IMR-90 (cell line): Measurements from ENCODE around the gene CCPG1. TPM values are rescaled to one million over a fixed set of nuclear protein-coding genes. Genes with fewer than 3 reads are reported as not detected.
A peak's percentile ranks its signal among the peaks of the same experiment; 100 is the strongest.

Experiments used
- ATAC-seq: fragments of 200-7000 bp; cut with Tn5 transposase; 2 replicates; pipeline ENCODE4 v1.9.1; 2020; ENCODE audit warnings: low read depth, mild to moderate bottlenecking, moderate library complexity
- BruUV-seq: library from RNA; stranded (reverse); fragments of 400-500 nt; replicated peaks from 2 replicates; lab custom pipeline; 2021; lab: Mats Ljungman, UMichigan
- CTCF ChIA-PET: fragments of 300-600 bp; formaldehyde crosslinking; extraction: SDS; loops from one replicate; lab custom pipeline; 2021; ENCODE audit warnings: antibody characterized with exemption; lab: Yijun Ruan, JAX
- POLR2A ChIA-PET: fragments of 300-600 bp; sonication (Branson Sonifier 250); formaldehyde crosslinking; loops from one replicate; lab custom pipeline; 2022; ENCODE audit warnings: antibody characterized with exemption; ENCODE audit not compliant: unreplicated experiment; lab: Charles Lee
- DNase-seq: peaks from one replicate; pipeline ENCODE4 v3.0.0; 2013
- H2AFZ ChIP-seq: replicated peaks from 2 replicates; pipeline ENCODE3; 2013; ENCODE audit warnings: low read length, mild to moderate bottlenecking; ENCODE audit not compliant: poor library complexity
- H2AK5ac ChIP-seq: 2 replicates; pipeline ENCODE4 v1.6.1; 2013; ENCODE audit warnings: low read depth, low read length, inconsistent platforms
- H2AK9ac ChIP-seq: replicated peaks from 2 replicates; pipeline ENCODE3; 2013; ENCODE audit warnings: mild to moderate bottlenecking, low read depth, low read length, moderate library complexity; ENCODE audit not compliant: poor library complexity
- H2BK120ac ChIP-seq: 2 replicates; pipeline ENCODE4 v1.6.1; 2013; ENCODE audit warnings: low read depth, low read length, inconsistent platforms
- H2BK15ac ChIP-seq: 3 replicates; pipeline ENCODE4 v1.6.1; 2013; ENCODE audit warnings: low read depth, low read length, inconsistent platforms
- H2BK20ac ChIP-seq: 2 replicates; pipeline ENCODE4 v1.6.1; 2013; ENCODE audit warnings: low read depth, mild to moderate bottlenecking, inconsistent platforms, low read length, moderate library complexity
- H2BK5ac ChIP-seq: 2 replicates; pipeline ENCODE4 v1.6.1; 2013; ENCODE audit warnings: mild to moderate bottlenecking, low read depth, low read length, inconsistent platforms; ENCODE audit not compliant: poor library complexity, severe bottlenecking
- H3K14ac ChIP-seq: replicated peaks from 2 replicates; pipeline ENCODE4 v1.6.1; 2013; ENCODE audit warnings: low read depth, low read length, inconsistent platforms
- H3K18ac ChIP-seq: 2 replicates; pipeline ENCODE4 v1.6.1; 2013; ENCODE audit warnings: low read depth, low read length, control low read depth
- H3K23ac ChIP-seq: 2 replicates; pipeline ENCODE4 v1.6.1; 2013; ENCODE audit warnings: low read depth, low read length, inconsistent platforms
- H3K27ac ChIP-seq: 2 replicates; pipeline ENCODE4 v1.5.1; 2013; ENCODE audit warnings: mild to moderate bottlenecking, control low read depth, low read length; ENCODE audit not compliant: insufficient read depth
- H3K27me3 ChIP-seq: 2 replicates; pipeline ENCODE4 v1.6.1; 2013; ENCODE audit warnings: low read length; ENCODE audit not compliant: control insufficient read depth, insufficient read depth
- H3K36me3 ChIP-seq: 2 replicates; pipeline ENCODE4 v1.6.1; 2013; ENCODE audit warnings: low read length, mixed read lengths; ENCODE audit not compliant: control insufficient read depth, insufficient read depth
- H3K4ac ChIP-seq: 2 replicates; pipeline ENCODE4 v1.6.1; 2013; ENCODE audit warnings: low read depth, low read length, inconsistent platforms
- H3K4me1 ChIP-seq: 2 replicates; pipeline ENCODE4 v1.6.1; 2013; ENCODE audit warnings: low read length, mixed read lengths; ENCODE audit not compliant: control insufficient read depth, insufficient read depth
- H3K4me2 ChIP-seq: 2 replicates; pipeline ENCODE4 v1.6.1; 2013; ENCODE audit warnings: low read depth, mild to moderate bottlenecking, control low read depth, low read length, moderate library complexity
- H3K4me3 ChIP-seq: 2 replicates; pipeline ENCODE4 v1.5.1; 2013; ENCODE audit warnings: low read depth, mild to moderate bottlenecking, control low read depth, low read length, moderate library complexity; ENCODE audit not compliant: insufficient read depth
- H3K56ac ChIP-seq: 2 replicates; pipeline ENCODE4 v1.6.1; 2013; ENCODE audit warnings: low read length, inconsistent platforms; ENCODE audit not compliant: insufficient read depth; ENCODE audit errors: extremely low read depth
- H3K79me1 ChIP-seq, 2 experiments: 2 replicates each; pipeline ENCODE4 v1.6.1; 2013; ENCODE audit warnings: low read length in 2 of 2, inconsistent platforms in 1 of 2, low read depth in 1 of 2
- H3K9ac ChIP-seq: 2 replicates; pipeline ENCODE4 v1.6.1; 2013; ENCODE audit warnings: low read depth, low read length, control low read depth
- H3K9me1 ChIP-seq: 2 replicates; pipeline ENCODE4 v1.6.1; 2013; ENCODE audit warnings: low read length, inconsistent platforms; ENCODE audit not compliant: insufficient read depth
- H3K9me3 ChIP-seq: 2 replicates; pipeline ENCODE4 v1.6.1; 2013; ENCODE audit warnings: low read length; ENCODE audit not compliant: control insufficient read depth, insufficient read depth
- H4K20me1 ChIP-seq: 2 replicates; pipeline ENCODE4 v1.6.1; 2013; ENCODE audit warnings: low read length, inconsistent platforms; ENCODE audit not compliant: insufficient read depth
- H4K5ac ChIP-seq: 2 replicates; pipeline ENCODE4 v1.6.1; 2013; ENCODE audit warnings: mild to moderate bottlenecking, low read depth, low read length, control low read depth
- H4K8ac ChIP-seq, 2 experiments: 2 replicates each; pipeline ENCODE4 v1.6.1; 2013; ENCODE audit warnings: low read depth in 2 of 2, low read length in 2 of 2, control low read depth in 1 of 2, inconsistent platforms in 1 of 2
- H4K91ac ChIP-seq: 2 replicates; pipeline ENCODE4 v1.6.1; 2013; ENCODE audit warnings: low read depth, low read length, inconsistent platforms; ENCODE audit not compliant: insufficient read depth
- BHLHE40 ChIP-seq: fragments of 150-350 bp; IDR thresholded peaks from 2 replicates; pipeline ENCODE4 v1.6.1; 2016; ENCODE audit warnings: mild to moderate bottlenecking, low read depth, low read length
- CEBPB ChIP-seq: IDR thresholded peaks from 2 replicates; pipeline ENCODE4 v1.6.1; 2012; ENCODE audit warnings: low read depth, low read length, improper control_type of control experiment
- CHD1 ChIP-seq: IDR thresholded peaks from 2 replicates; pipeline ENCODE4 v1.6.1; 2012; ENCODE audit warnings: low read depth, low read length, improper control_type of control experiment
- MAZ ChIP-seq: IDR thresholded peaks from 2 replicates; pipeline ENCODE4 v1.6.1; 2012; ENCODE audit warnings: low read depth, mild to moderate bottlenecking, low read length, improper control_type of control experiment, moderate library complexity, borderline replicate concordance
- RCOR1 ChIP-seq: IDR thresholded peaks from 2 replicates; pipeline ENCODE4 v1.6.1; 2012; ENCODE audit warnings: mild to moderate bottlenecking, low read length, improper control_type of control experiment; ENCODE audit not compliant: insufficient replicate concordance
- SMC3 ChIP-seq: fragments of 150-350 bp; IDR thresholded peaks from 2 replicates; pipeline ENCODE4 v1.6.1; 2016; ENCODE audit warnings: low read depth, mild to moderate bottlenecking, antibody characterized with exemption, low read length, moderate library complexity
- WGBS, 2 experiments: methylation state at CpG; one replicate each; pipeline versions ENCODE4 v1.1.5 to v1.1.7; 2013; ENCODE audit warnings: missing lambda C conversion rate in 2 of 2; ENCODE audit not compliant: insufficient read length in 1 of 2; ENCODE audit errors: extremely low coverage in 2 of 2; 5-methylcytosine and 5-hydroxymethylcytosine counted together
- dilution Hi-C: fragments of 300-500 bp; cut with HindIII; formaldehyde crosslinking; loops from one replicate; pipeline ENCODE4 v1.14.3; 2018; ENCODE audit warnings: low sequenced_read_pairs; ENCODE audit not compliant: unreplicated experiment
- in situ Hi-C: fragments of 300-500 bp; cut with MboI; formaldehyde crosslinking; loops from 3 replicates; pipeline ENCODE4 v1.14.3; 2019; ENCODE audit warnings: low sequenced_read_pairs, inconsistent platforms, mixed read lengths
- intact Hi-C: fragments of 100-400 bp; cut with micrococcal nuclease; formaldehyde crosslinking; loops from 2 replicates; pipeline ENCODE4 v1.10.0; 2022
- polyA plus RNA-seq, 3 experiments: library from polyadenylated mRNA; depleted of rRNA; stranded (reverse); fragments of >200 nt; gene quantifications; 2 replicates each; pipeline ENCODE4 v1.2.3, GENCODE V29; 2012; ENCODE audit warnings: low replicate concordance in 1 of 3
- total RNA-seq: library from RNA; depleted of rRNA; stranded (reverse); fragments of >200 nt; gene quantifications from 2 replicates; pipeline ENCODE4 v1.2.3, GENCODE V29; 2012

The CCPG1 gene
- total and polyA plus RNA-seq, 2 of the 4 experiments (the other 2 are of a cell fraction): 11.4 to 14.3 TPM

DNA sequence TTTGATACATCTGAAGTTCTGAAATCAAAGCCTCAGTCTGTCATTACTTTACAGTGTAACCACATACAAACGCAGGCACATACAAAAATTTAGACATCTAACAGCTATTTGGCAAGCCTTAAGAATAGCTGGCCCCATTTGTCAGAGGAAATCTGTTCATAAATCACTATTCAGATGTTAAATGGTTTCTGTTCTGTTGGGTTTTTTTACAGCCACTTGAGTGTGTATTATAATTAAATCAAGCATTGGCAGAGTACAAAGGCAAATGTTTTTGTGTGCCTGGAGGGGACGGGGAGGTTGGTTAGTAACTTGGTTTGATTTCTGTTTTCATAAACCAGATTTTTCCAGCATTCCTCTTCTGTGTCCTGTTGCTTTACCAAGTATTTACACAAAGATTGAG is 65.0 kb downstream of the CCPG1 start:
- H3K9me1 ChIP-seq: no peaks in the 10 kb centered on the region
- no CpG with 5 or more reads among the region's 2 CpGs for WGBS, 2 experiments
- H2BK15ac ChIP-seq: no peak overlapping the region
- TF ChIP-seq BHLHE40 (no peak), RCOR1 (no peak), CHD1 (no peak), MAZ (no peak), CEBPB (no peak), SMC3 (no peak)
- no peaks in the 10 kb centered on the region for H3K9me3 ChIP-seq
- in situ Hi-C loops (no loop called here), intact Hi-C loops (no loop called here), dilution Hi-C loops (no loop called here)
- no peaks in the 10 kb centered on the region for H3K27me3 ChIP-seq
- H3K4ac ChIP-seq: no peak overlapping the region
- no peak overlapping the region for H2AK9ac ChIP-seq
- no peaks in the 10 kb centered on the region; a peak in 1 of 4 replicates for H3K79me1 ChIP-seq
- H4K5ac ChIP-seq: no peak overlapping the region
- no peak overlapping the region for H3K56ac ChIP-seq
- no peak overlapping the region for H2AK5ac ChIP-seq
- H4K20me1 ChIP-seq: no peaks in the 10 kb centered on the region
- no peak overlapping the region for H3K4me3 ChIP-seq
- no peak for DNase-seq
- peaks cover 6% of the 10 kb centered on the region for H3K36me3 ChIP-seq
- no peak overlapping the region for H4K91ac ChIP-seq
- no peak overlapping the region for H2BK20ac ChIP-seq
- CTCF ChIA-PET: no interaction called here
- no peak overlapping the region for H2BK120ac ChIP-seq
- no peak overlapping the region for H2AFZ ChIP-seq
- peak; percentile 49 for ATAC-seq
- POLR2A ChIA-PET: no interaction called here
- H3K18ac ChIP-seq: no peak overlapping the region
- H3K4me2 ChIP-seq: no peak overlapping the region
- H4K8ac ChIP-seq: no peak overlapping the region
- H3K23ac ChIP-seq: no peak overlapping the region
- no peak overlapping the region for H3K27ac ChIP-seq
- H3K9ac ChIP-seq: no peak overlapping the region
- peaks cover 2% of the 10 kb centered on the region for H3K4me1 ChIP-seq
- BruUV-seq: no TSS peak
- H2BK5ac ChIP-seq: no peak overlapping the region
- no peak overlapping the region for H3K14ac ChIP-seq
